Parathyroid adenoma (tissue), 2 donors: ENCODE results near the gene LRRK1.

Experiments
- H2AFZ ChIP-seq: fragments of 300-600 bp; sonication (generic); one replicate; pipeline ENCODE4 v1.7.0; 2017; ENCODE audit warnings: antibody characterized with exemption, mild to moderate bottlenecking
- H3K27ac ChIP-seq: fragments of 300-600 bp; sonication (generic); one replicate; pipeline ENCODE4 v1.7.0; 2017
- H3K27me3 ChIP-seq: fragments of 300-600 bp; sonication (generic); one replicate; pipeline ENCODE4 v1.7.0; 2017; ENCODE audit warnings: low read length; ENCODE audit not compliant: control insufficient read depth, insufficient read depth
- H3K36me3 ChIP-seq: fragments of 300-600 bp; sonication (generic); one replicate; pipeline ENCODE4 v1.7.0; 2017; ENCODE audit warnings: low read length; ENCODE audit not compliant: control insufficient read depth, insufficient read depth
- H3K4me1 ChIP-seq: fragments of 300-600 bp; sonication (generic); one replicate; pipeline ENCODE4 v1.7.0; 2017; ENCODE audit warnings: control low read depth
- H3K4me2 ChIP-seq: fragments of 300-600 bp; sonication (generic); one replicate; pipeline ENCODE4 v1.7.0; 2017; ENCODE audit warnings: low read length
- H3K4me3 ChIP-seq: fragments of 300-600 bp; sonication (generic); one replicate; pipeline ENCODE4 v1.7.0; 2017; ENCODE audit warnings: low read depth, low read length
- H3K79me2 ChIP-seq: fragments of 300-600 bp; sonication (generic); one replicate; pipeline ENCODE4 v1.7.0; 2017; ENCODE audit warnings: control low read depth
- H3K9ac ChIP-seq: fragments of 300-600 bp; sonication (generic); one replicate; pipeline ENCODE4 v1.7.0; 2017; ENCODE audit warnings: mild to moderate bottlenecking
- H3K9me3 ChIP-seq: fragments of 300-600 bp; sonication (generic); one replicate; pipeline ENCODE4 v1.7.0; 2017; ENCODE audit warnings: low read length; ENCODE audit not compliant: control insufficient read depth
- CTCF ChIP-seq: fragments of 300-600 bp; sonication (generic); IDR thresholded peaks from one replicate; pipeline ENCODE4 v1.7.0; 2017; ENCODE audit warnings: antibody characterized with exemption, mild to moderate bottlenecking
- donor health status: primary hyperparathyroidism.

The LRRK1 gene

GRCh38 chr15:101036189-101036588 is 117.0 kb downstream of the LRRK1 start:
- no peak overlapping the region for H3K9ac ChIP-seq
- no peak overlapping the region for H2AFZ ChIP-seq
- no peak overlapping the region for H3K4me2 ChIP-seq
- H3K4me1 ChIP-seq: no peaks in the 10 kb centered on the region
- no peaks in the 10 kb centered on the region for H3K36me3 ChIP-seq
- TF ChIP-seq CTCF: no peak
- H3K27ac ChIP-seq: no peak overlapping the region
- no peaks in the 10 kb centered on the region for H3K27me3 ChIP-seq
- no peaks in the 10 kb centered on the region for H3K79me2 ChIP-seq
- no peak overlapping the region for H3K4me3 ChIP-seq
- no peaks in the 10 kb centered on the region for H3K9me3 ChIP-seq

- Histone ChIP-seq H3K36me3 (no peaks in the 10 kb centered on the region), H3K79me2 (no peaks in the 10 kb centered on the region)
- no peak for TF ChIP-seq CTCF
Observed at GRCh38 chr15:101037090-101037830, 118.1 kb downstream of the LRRK1 start.

GRCh38 chr15:101038327-101039003 is 119.3 kb downstream of the LRRK1 start:
- Histone ChIP-seq H3K9me3 (no peaks in the 10 kb centered on the region), H3K27ac (no peak overlapping the region), H3K4me1 (no peaks in the 10 kb centered on the region)

More at GRCh38 chr15:101037090-101037830, 118.1 kb downstream of the LRRK1 start:
- Histone ChIP-seq H3K4me2 (no peak overlapping the region), H3K27ac (no peak overlapping the region), H3K9me3 (no peaks in the 10 kb centered on the region), H3K27me3 (no peaks in the 10 kb centered on the region), H3K4me3 (no peak overlapping the region), H3K4me1 (no peaks in the 10 kb centered on the region), H2AFZ (no peak overlapping the region), H3K9ac (no peak overlapping the region)

GRCh38 chr15:101039461-101039860 is 120.3 kb downstream of the LRRK1 start:
- Histone ChIP-seq H3K4me3 (no peak overlapping the region), H3K27ac (no peak overlapping the region), H3K4me2 (no peak overlapping the region), H2AFZ (no peak overlapping the region), H3K9me3 (no peaks in the 10 kb centered on the region), H3K79me2 (no peaks in the 10 kb centered on the region), H3K36me3 (no peaks in the 10 kb centered on the region), H3K27me3 (no peaks in the 10 kb centered on the region), H3K4me1 (no peaks in the 10 kb centered on the region), H3K9ac (no peak overlapping the region)
- no peak for TF ChIP-seq CTCF

More at GRCh38 chr15:101038327-101039003, 119.3 kb downstream of the LRRK1 start:
- Histone ChIP-seq H3K27me3 (no peaks in the 10 kb centered on the region), H3K79me2 (no peaks in the 10 kb centered on the region), H3K9ac (no peak overlapping the region), H3K4me3 (no peak overlapping the region), H3K36me3 (no peaks in the 10 kb centered on the region), H3K4me2 (no peak overlapping the region), H2AFZ (no peak overlapping the region)
- no peak for TF ChIP-seq CTCF
